ENCODE measurements around the gene SNX10.

- no peak for TF ChIP-seq POLR2A (IDR thresholded peaks at IDR 0.05; ENCODE audit: extremely low read depth, insufficient read length)
- no peak for TF ChIP-seq CTCF (IDR thresholded peaks at IDR 0.05; ENCODE audit: low read depth, low read length)
- TF ChIP-seq MAX (IDR thresholded peaks at IDR 0.05; ENCODE audit: low read depth, low read length), result no peak
Measured at GRCh38 chr7:26340476-26341018, 48.9 kb downstream of the SNX10 start.

Measured in NB4 (cell line).